Mucosa of stomach (tissue), 1 donor: ENCODE results near the gene EDEM1.

Experiments used
- H3K27me3 ChIP-seq: one replicate; pipeline ENCODE4 v1.7.0; 2013; ENCODE audit warnings: mild to moderate bottlenecking, low read length; ENCODE audit not compliant: control insufficient read depth, insufficient read depth
- H3K36me3 ChIP-seq: one replicate; pipeline ENCODE4 v1.7.0; 2013; ENCODE audit warnings: low read length; ENCODE audit not compliant: control insufficient read depth, insufficient read depth
- H3K4me1 ChIP-seq: one replicate; pipeline ENCODE4 v1.7.0; 2013; ENCODE audit warnings: mild to moderate bottlenecking, low read length; ENCODE audit not compliant: control insufficient read depth, insufficient read depth
- H3K4me3 ChIP-seq: one replicate; pipeline ENCODE4 v1.7.0; 2013; ENCODE audit warnings: low read length
- H3K9ac ChIP-seq: one replicate; pipeline ENCODE4 v1.7.0; 2013; ENCODE audit warnings: mild to moderate bottlenecking, low read length, moderate library complexity
- H3K9me3 ChIP-seq: one replicate; pipeline ENCODE4 v1.7.0; 2013; ENCODE audit warnings: mild to moderate bottlenecking, low read length, moderate library complexity; ENCODE audit not compliant: control insufficient read depth
- donor health status: Pancreatic carcinoma.

EDEM1 gene

GRCh38 chr3:5252131-5252530 is 64.6 kb downstream of the EDEM1 start:
- H3K9me3 ChIP-seq = no peaks in the 10 kb centered on the region
- peaks cover 39% of the 10 kb centered on the region for H3K4me1 ChIP-seq
- no peak overlapping the region for H3K4me3 ChIP-seq
- H3K27me3 ChIP-seq = no peaks in the 10 kb centered on the region
- H3K9ac ChIP-seq = no peak overlapping the region
- H3K36me3 ChIP-seq = no peaks in the 10 kb centered on the region

DNA sequence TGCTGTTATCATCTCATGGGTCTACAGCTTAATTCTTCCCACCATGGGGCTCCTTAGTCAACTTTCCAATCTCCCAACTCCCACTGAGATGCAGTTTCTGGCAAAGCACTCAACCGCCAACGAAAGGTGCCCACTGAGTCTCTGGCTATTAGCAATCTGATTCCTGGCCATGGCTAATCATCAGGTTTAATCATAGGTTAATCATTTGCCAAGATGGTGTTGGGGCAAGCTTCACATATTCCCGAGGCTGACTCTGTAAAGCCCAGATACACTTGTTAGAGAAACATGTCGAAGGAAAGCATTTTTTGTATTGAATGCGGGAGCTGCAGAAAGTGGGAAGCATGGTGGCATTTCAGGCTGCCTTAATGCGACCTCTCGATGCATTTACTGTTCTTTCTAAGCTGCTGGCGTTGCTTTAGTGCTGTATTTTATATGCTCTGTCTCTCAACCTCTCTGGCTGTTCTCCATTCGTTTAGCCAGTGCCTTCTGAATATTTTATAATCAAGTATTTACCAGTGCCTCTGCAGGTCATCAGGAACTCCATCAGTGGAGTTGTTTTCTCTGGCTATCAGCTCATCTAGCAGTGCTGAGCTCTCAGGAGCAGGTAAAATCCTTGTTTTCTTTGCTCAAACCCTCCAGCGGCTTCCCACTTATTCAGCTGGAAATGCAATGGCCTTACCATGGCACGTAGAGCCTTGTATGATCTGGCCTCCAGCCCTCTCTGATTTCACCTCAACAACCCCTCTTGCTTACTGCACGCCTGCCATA is 67.0 kb downstream of the EDEM1 start:
- no peaks in the 10 kb centered on the region for H3K36me3 ChIP-seq
- no peak overlapping the region for H3K9ac ChIP-seq
- peaks cover 39% of the 10 kb centered on the region for H3K4me1 ChIP-seq
- H3K27me3 ChIP-seq = no peaks in the 10 kb centered on the region
- H3K9me3 ChIP-seq = no peaks in the 10 kb centered on the region
- no peak overlapping the region for H3K4me3 ChIP-seq

GRCh38 chr3:5255404-5256344 is 68.2 kb downstream of the EDEM1 start:
- Histone ChIP-seq H3K9me3 (no peaks in the 10 kb centered on the region), H3K4me3 (no peak overlapping the region), H3K4me1 (peaks cover 39% of the 10 kb centered on the region), H3K36me3 (no peaks in the 10 kb centered on the region), H3K9ac (no peak overlapping the region), H3K27me3 (no peaks in the 10 kb centered on the region)

- peaks cover 22% of the 10 kb centered on the region for H3K4me1 ChIP-seq
- H3K9me3 ChIP-seq = no peaks in the 10 kb centered on the region
- H3K4me3 ChIP-seq = no peak overlapping the region
- no peaks in the 10 kb centered on the region for H3K27me3 ChIP-seq
- H3K9ac ChIP-seq = no peak overlapping the region
- H3K36me3 ChIP-seq = no peaks in the 10 kb centered on the region
Observed at GRCh38 chr3:5258526-5258925, 71.0 kb downstream of the EDEM1 start.

DNA sequence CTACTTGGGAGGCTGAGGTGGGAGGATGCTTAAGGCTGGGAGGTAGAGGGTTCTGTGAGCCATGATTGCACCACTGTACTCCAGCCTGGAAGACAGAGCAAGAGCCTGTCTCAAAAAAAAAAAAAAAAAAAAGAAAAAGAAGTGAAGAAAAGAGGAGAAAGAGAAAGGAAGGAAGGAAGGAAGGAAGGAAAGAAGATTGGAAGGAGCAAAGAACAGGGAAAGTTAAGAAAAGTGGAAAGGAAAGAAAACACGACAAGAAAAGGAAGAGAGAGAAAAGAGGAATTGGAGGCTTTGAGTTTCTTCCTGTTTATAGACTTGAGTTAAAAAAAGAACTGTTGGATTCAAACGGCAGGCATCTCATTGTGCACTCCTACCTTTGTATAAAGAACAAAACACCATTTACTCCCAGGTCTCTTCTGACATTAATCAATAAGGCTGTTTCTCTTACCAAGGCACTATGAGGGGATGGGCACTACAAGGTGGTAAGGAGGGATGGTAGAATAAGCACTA is 73.5 kb downstream of the EDEM1 start:
- Histone ChIP-seq H3K4me3 (no peak overlapping the region), H3K9ac (no peak overlapping the region), H3K27me3 (no peaks in the 10 kb centered on the region), H3K4me1 (no peaks in the 10 kb centered on the region), H3K36me3 (no peaks in the 10 kb centered on the region), H3K9me3 (no peaks in the 10 kb centered on the region)

GRCh38 chr3:5262507-5262906 is 75.0 kb downstream of the EDEM1 start:
- Histone ChIP-seq H3K9ac (no peak overlapping the region), H3K36me3 (no peaks in the 10 kb centered on the region), H3K27me3 (no peaks in the 10 kb centered on the region), H3K4me1 (no peaks in the 10 kb centered on the region), H3K9me3 (no peaks in the 10 kb centered on the region), H3K4me3 (no peak overlapping the region)

GRCh38 chr3:5264093-5264600 is 76.6 kb downstream of the EDEM1 start:
- Histone ChIP-seq H3K9ac (no peak overlapping the region), H3K27me3 (no peaks in the 10 kb centered on the region), H3K36me3 (no peaks in the 10 kb centered on the region), H3K9me3 (no peaks in the 10 kb centered on the region), H3K4me3 (no peak overlapping the region), H3K4me1 (no peaks in the 10 kb centered on the region)

DNA sequence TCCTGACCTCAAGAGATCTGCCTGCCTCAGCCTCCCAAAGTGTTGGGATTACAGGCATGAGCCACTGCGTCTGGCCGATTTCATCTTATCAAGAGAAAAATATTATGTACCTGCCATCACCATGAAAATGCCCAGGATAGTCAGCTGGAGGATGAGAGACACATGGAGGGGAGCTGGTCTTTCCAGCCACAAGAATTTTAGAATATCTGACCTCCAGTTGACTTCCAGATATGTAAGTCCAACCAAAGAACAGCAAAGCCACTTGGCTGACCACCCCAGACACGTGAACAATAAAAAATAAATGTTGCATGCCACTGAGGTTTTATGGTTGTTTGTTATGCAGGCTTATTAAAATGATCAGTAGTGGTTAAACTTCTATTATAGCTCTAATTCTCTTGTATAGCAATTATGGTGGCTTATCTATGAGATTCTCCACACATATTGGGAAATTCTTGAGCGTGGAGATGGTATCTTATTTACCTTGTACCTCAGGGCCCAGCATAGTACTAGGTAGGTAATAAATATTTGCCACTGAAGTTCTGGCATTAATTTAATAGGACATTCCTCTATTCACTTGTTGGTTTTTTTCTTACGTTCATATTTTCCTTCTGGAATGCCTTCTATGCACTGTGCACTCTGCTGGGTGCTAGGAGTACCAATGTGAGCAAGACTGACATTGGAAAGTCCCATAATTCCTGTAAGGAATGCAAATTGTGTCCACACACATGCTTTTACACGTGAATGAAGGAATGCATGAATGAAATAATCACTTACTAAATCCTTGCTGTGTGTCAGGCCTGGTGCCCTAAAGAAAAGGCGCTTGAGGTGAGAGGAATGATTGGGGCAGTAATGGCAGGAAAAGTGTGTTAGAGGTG is 77.6 kb downstream of the EDEM1 start:
- Histone ChIP-seq H3K27me3 (no peaks in the 10 kb centered on the region), H3K9ac (no peak overlapping the region), H3K4me1 (no peaks in the 10 kb centered on the region), H3K36me3 (no peaks in the 10 kb centered on the region), H3K9me3 (no peaks in the 10 kb centered on the region), H3K4me3 (no peak overlapping the region)

- Histone ChIP-seq H3K4me1 (no peaks in the 10 kb centered on the region), H3K27me3 (no peaks in the 10 kb centered on the region), H3K9me3 (no peaks in the 10 kb centered on the region), H3K36me3 (no peaks in the 10 kb centered on the region), H3K4me3 (no peak overlapping the region), H3K9ac (no peak overlapping the region)
Observed at GRCh38 chr3:5267252-5267651, 79.7 kb downstream of the EDEM1 start.

DNA sequence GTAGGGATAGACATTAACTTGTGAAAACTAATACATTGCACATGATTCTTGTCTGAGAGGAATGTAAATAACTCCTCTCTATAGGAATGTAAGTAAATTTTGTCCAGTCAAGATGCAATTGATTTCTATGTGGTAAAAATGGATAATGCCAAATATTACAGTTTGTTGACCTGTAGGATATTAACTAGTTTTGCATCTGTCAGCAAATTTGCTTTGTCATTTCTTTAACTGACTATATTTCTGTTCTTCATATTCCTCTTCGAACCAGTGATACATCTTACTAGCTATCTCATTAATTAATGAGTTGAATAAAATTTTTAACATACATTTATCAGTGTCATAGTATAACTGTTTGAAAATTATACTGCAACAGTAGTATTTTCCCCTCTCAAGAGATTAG is 80.4 kb downstream of the EDEM1 start:
- H3K9me3 ChIP-seq = no peaks in the 10 kb centered on the region
- H3K4me3 ChIP-seq = no peak overlapping the region
- H3K4me1 ChIP-seq = no peaks in the 10 kb centered on the region
- H3K9ac ChIP-seq = no peak overlapping the region
- H3K27me3 ChIP-seq = no peaks in the 10 kb centered on the region
- H3K36me3 ChIP-seq = no peaks in the 10 kb centered on the region
